PC-3 (cell line): Measurements from ENCODE around the gene RPRD1A. TPM values are rescaled to one million over a fixed set of nuclear protein-coding genes. Genes with fewer than 3 reads are reported as not detected.

ENCODE experiments used
- ATAC-seq: fragments of 200-7000 bp; cut with Tn5 transposase; 2 replicates; pipeline ENCODE4 v1.9.1; 2020; ENCODE audit warnings: mild to moderate bottlenecking, moderate library complexity
- BruUV-seq: library from RNA; stranded (reverse); fragments of 400-500 nt; replicated peaks from 2 replicates; lab custom pipeline; 2021; lab: Mats Ljungman, UMichigan
- CTCF ChIA-PET: fragments of 300-600 bp; sonication (Branson Sonifier 250); formaldehyde crosslinking; loops from one replicate; lab custom pipeline; 2022; ENCODE audit warnings: antibody characterized with exemption; lab: Charles Lee
- POLR2A ChIA-PET: fragments of 300-600 bp; sonication (Branson Sonifier 250); formaldehyde crosslinking; loops from one replicate; lab custom pipeline; 2022; ENCODE audit warnings: antibody characterized with exemption; ENCODE audit not compliant: unreplicated experiment; lab: Charles Lee
- DNase-seq: peaks from one replicate; pipeline ENCODE4 v3.0.0-alpha.2; 2015
- H2AFZ ChIP-seq: fragments of 300-600 bp; sonication (generic); 2 replicates; pipeline ENCODE4 v1.6.0; 2016; ENCODE audit warnings: antibody characterized with exemption, low read length
- H3F3A ChIP-seq: fragments of 300-600 bp; sonication (generic); one replicate; pipeline ENCODE4 v1.6.0; 2017; ENCODE audit warnings: antibody characterized with exemption, low read length, control low read depth, mild to moderate bottlenecking; ENCODE audit not compliant: unreplicated experiment
- H3K27ac ChIP-seq: fragments of 300-600 bp; sonication (generic); 2 replicates; pipeline ENCODE4 v1.5.1; 2016; ENCODE audit warnings: mild to moderate bottlenecking, low read length
- H3K27me3 ChIP-seq: fragments of 300-600 bp; sonication (generic); 2 replicates; pipeline ENCODE4 v1.6.1; 2016; ENCODE audit warnings: low read length, mixed read lengths
- H3K36me3 ChIP-seq: fragments of 300-600 bp; sonication (generic); 2 replicates; pipeline ENCODE4 v1.6.1; 2016; ENCODE audit warnings: low read depth, mixed run types, low read length, mixed read lengths
- H3K4me1 ChIP-seq: fragments of 300-600 bp; sonication (generic); 2 replicates; pipeline ENCODE4 v1.5.1; 2016; ENCODE audit warnings: low read length; ENCODE audit not compliant: insufficient read depth
- H3K4me2 ChIP-seq: fragments of 300-600 bp; sonication (generic); 2 replicates; pipeline ENCODE4 v1.6.0; 2016; ENCODE audit warnings: low read length
- H3K4me3 ChIP-seq: fragments of 300-600 bp; sonication (generic); 2 replicates; pipeline ENCODE4 v1.5.1; 2016; ENCODE audit warnings: mild to moderate bottlenecking, low read length, mixed read lengths
- H3K79me2 ChIP-seq: fragments of 300-600 bp; sonication (generic); 2 replicates; pipeline ENCODE4 v1.6.1; 2017; ENCODE audit warnings: low read length, mixed read lengths
- H3K9ac ChIP-seq: fragments of 300-600 bp; sonication (generic); 2 replicates; pipeline ENCODE4 v1.6.0; 2016; ENCODE audit warnings: mild to moderate bottlenecking, low read length
- H3K9me2 ChIP-seq: fragments of 300-600 bp; sonication (generic); replicated peaks from 2 replicates; pipeline ENCODE4 v1.6.1; 2016; ENCODE audit warnings: mixed run types, low read length, mixed read lengths
- H3K9me3 ChIP-seq: fragments of 300-600 bp; sonication (generic); 2 replicates; pipeline ENCODE4 v1.6.1; 2016; ENCODE audit warnings: low read length, mixed read lengths
- H4K20me1 ChIP-seq: fragments of 300-600 bp; sonication (generic); 2 replicates; pipeline ENCODE4 v1.6.1; 2016; ENCODE audit warnings: low read length, mixed read lengths
- CTCF ChIP-seq: fragments of 300-600 bp; sonication (generic); conservative IDR thresholded peaks from 2 replicates; pipeline ENCODE4 v1.5.1; 2017; ENCODE audit warnings: antibody characterized with exemption, low read depth, mild to moderate bottlenecking, low read length
- EZH2 ChIP-seq: fragments of 300-600 bp; sonication (generic); IDR thresholded peaks from one replicate; pipeline ENCODE4 v1.6.1; 2017; ENCODE audit warnings: antibody characterized with exemption, mild to moderate bottlenecking, low read length; ENCODE audit not compliant: unreplicated experiment
- EZH2phosphoT487 ChIP-seq: fragments of 300-600 bp; sonication (generic); IDR thresholded peaks from 2 replicates; pipeline ENCODE4 v1.6.1; 2018; ENCODE audit warnings: mild to moderate bottlenecking, antibody characterized with exemption, low read length, borderline replicate concordance
- intact Hi-C: fragments of 100-400 bp; cut with micrococcal nuclease; formaldehyde crosslinking; loops from 2 replicates; pipeline ENCODE4 v1.9.0; 2023
- total RNA-seq: library from RNA; depleted of rRNA; stranded (reverse); fragments of >200 nt; gene quantifications from 2 replicates; pipeline ENCODE4 v1.2.3, GENCODE V29; 2014

The RPRD1A gene
- total RNA-seq, 1 experiment from 2014 or later: 42.2 TPM

DNA sequence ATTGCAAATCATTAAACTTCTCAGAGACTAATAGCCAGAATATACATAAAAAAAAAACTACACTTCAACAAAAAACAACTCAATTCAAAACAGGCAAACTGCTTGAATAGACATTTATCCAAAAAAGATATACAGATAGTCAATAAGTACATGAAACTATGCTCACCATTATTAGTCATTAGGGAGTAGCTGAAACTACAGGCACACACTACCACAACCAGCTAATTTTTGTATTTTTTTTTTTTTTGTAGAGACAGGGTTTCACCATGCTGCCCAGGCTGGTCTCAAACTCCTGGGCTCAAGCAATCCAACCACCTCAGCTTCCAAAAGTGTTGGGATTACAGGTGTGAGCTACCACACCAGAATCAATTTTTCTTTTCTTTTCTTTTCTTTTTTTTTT lies 16.9 kb downstream of the RPRD1A start:
- intact Hi-C loops: no loop called here
- no peaks in the 10 kb centered on the region for H4K20me1 ChIP-seq
- H3K4me1 ChIP-seq: no peaks in the 10 kb centered on the region
- no peaks in the 10 kb centered on the region for H3F3A ChIP-seq
- TF ChIP-seq EZH2: no peak
- no peak for TF ChIP-seq CTCF
- no peak for TF ChIP-seq EZH2phosphoT487
- H3K4me2 ChIP-seq: no peak overlapping the region
- no peak overlapping the region for H3K27ac ChIP-seq
- ATAC-seq: no peak
- POLR2A ChIA-PET: no interaction called here
- H3K9me2 ChIP-seq: no peaks in the 10 kb centered on the region
- CTCF ChIA-PET: no interaction called here
- peaks cover 82% of the 10 kb centered on the region for H3K79me2 ChIP-seq
- no peak overlapping the region for H3K9ac ChIP-seq
- no peak for DNase-seq
- no peaks in the 10 kb centered on the region for H3K27me3 ChIP-seq
- no TSS peak for BruUV-seq
- H3K36me3 ChIP-seq: no peaks in the 10 kb centered on the region
- H3K4me3 ChIP-seq: no peak overlapping the region
- H2AFZ ChIP-seq: no peak overlapping the region
- H3K9me3 ChIP-seq: no peaks in the 10 kb centered on the region

DNA sequence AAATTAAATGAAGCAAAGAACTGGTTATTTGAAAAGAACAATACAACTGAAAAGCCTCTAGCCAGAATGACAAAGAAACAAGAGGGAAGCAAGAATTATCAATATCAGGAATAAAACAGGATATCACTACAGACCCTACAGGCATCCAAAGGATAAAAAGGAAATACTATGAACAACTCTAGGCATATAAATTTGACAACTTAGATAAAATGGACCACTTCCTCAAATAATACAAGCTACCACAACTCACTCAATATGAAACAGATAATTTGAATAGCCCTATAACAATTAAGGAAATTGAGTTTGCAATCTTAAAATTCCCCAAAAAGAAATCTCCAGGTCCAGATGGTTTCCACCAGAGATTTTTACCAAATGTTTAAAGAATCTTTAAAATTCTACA lies 19.8 kb downstream of the RPRD1A start:
- Histone ChIP-seq H4K20me1 (no peaks in the 10 kb centered on the region), H3F3A (no peaks in the 10 kb centered on the region), H3K36me3 (no peaks in the 10 kb centered on the region), H3K9ac (no peak overlapping the region), H3K9me3 (no peaks in the 10 kb centered on the region), H2AFZ (no peak overlapping the region), H3K4me2 (no peak overlapping the region), H3K9me2 (no peaks in the 10 kb centered on the region), H3K79me2 (peaks cover 85% of the 10 kb centered on the region), H3K27ac (no peak overlapping the region), H3K4me1 (no peaks in the 10 kb centered on the region), H3K4me3 (no peak overlapping the region), H3K27me3 (no peaks in the 10 kb centered on the region)
- BruUV-seq: no TSS peak
- ATAC-seq (no peak), DNase-seq (no peak)
- ChIA-PET CTCF (no interaction called here), POLR2A (no interaction called here)
- intact Hi-C loops: no loop called here
- TF ChIP-seq CTCF (no peak), EZH2phosphoT487 (no peak), EZH2 (no peak)

- POLR2A ChIA-PET: no interaction called here
These were observed 20.5 kb downstream of the RPRD1A start for GRCh38 chr18:36046898-36047297.

More at GRCh38 chr18:36046898-36047297, 20.5 kb downstream of the RPRD1A start:
- Histone ChIP-seq H3K27me3 (no peaks in the 10 kb centered on the region), H3K4me2 (no peak overlapping the region), H3K9me3 (no peaks in the 10 kb centered on the region), H4K20me1 (no peaks in the 10 kb centered on the region), H3K27ac (no peak overlapping the region), H3K9me2 (no peaks in the 10 kb centered on the region), H3K36me3 (no peaks in the 10 kb centered on the region), H3K4me3 (no peak overlapping the region), H3K9ac (no peak overlapping the region), H3K79me2 (peaks cover 85% of the 10 kb centered on the region), H3K4me1 (no peaks in the 10 kb centered on the region), H3F3A (no peaks in the 10 kb centered on the region), H2AFZ (no peak overlapping the region)
- CTCF ChIA-PET: no interaction called here
- no peak for TF ChIP-seq EZH2
- ATAC-seq: no peak
- intact Hi-C loops: no loop called here
- BruUV-seq: no TSS peak
- DNase-seq: no peak
